Measurements from ENCODE around the gene C22orf39.
"Not testable (repeated sequence)": the region's sequence is repeated elsewhere in the genome, so short reads cannot be mapped to it uniquely, and the experiment has no call there.

C22orf39 gene

DNA sequence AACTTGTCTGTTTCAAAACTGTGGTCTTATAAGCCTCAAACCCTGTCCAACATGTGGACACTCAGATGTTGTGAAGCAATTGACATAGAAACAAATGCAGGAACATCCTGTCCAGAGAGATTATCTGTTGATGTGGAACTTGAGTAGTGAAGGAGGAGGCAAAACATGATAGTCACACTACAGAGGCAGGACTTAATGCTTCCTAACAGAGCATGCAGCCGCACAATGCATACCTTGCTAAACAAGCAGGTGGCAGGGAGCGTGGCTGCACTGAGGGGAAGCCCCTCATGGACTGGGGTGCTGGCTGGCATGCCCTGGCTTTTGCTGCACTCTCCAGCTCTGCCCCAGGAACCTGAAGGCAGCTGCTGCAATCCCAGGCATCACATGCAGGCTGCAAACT, 5.3 kb downstream of the C22orf39 start:
- H3K4me1 ChIP-seq (ENCODE audit: control insufficient read depth, insufficient read depth, low read length, poor library complexity, severe bottlenecking) = peaks cover 9% of the 10 kb centered on the region
- no peaks in the 10 kb centered on the region for H3K27me3 ChIP-seq (replicated peaks; ENCODE audit: control insufficient read depth, insufficient read depth, low read length, poor library complexity, severe bottlenecking)
- DNase-seq = no peak
- H3K9me3 ChIP-seq (ENCODE audit: control insufficient read depth, low read length) = no peaks in the 10 kb centered on the region
- peaks cover 18% of the 10 kb centered on the region for H3K36me3 ChIP-seq (ENCODE audit: control insufficient read depth, insufficient read depth, low read length)
- no peak overlapping the region for H3K27ac ChIP-seq (ENCODE audit: insufficient read depth, low read length, poor library complexity, severe bottlenecking)
- no peak overlapping the region for H3K4me3 ChIP-seq (ENCODE audit: insufficient read depth, low read depth, low read length, poor library complexity, severe bottlenecking)

DNA sequence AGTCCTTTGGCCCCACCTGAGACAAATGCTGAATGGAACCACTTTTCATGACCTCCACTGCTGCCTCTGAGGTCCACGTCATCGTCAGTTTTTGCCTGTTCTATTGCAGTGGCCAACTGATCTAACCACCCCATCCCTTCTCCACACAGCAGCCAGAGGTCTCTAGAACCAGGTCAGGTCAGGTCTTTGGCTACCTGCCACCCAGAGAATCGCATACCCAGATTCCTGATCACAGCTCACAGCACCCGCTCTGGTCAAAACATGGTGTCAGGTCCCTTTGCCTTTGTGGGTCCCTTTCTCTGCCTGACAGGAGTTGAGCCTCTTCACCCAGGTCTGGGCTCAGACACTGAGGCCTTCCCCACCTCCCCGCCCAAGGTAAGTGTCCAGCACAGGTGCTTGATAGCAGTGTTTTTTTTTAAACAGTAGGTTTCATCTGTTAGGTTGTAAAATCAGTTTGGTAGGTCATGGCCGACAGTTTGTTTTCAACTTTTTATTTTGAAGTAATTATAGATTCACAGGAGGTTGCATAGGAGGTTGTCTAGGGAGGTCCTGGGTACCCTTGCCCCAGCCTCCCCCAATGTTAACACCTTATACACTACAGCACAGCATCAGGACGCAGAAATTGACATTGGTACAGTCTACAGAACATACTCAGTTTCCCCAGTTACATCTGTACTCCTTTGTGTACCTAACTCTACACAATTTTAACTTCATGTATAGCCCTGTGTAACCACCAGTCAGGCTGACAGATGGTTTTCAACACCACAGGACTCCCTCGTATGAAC, 6.9 kb downstream of the C22orf39 start:
- no peaks in the 10 kb centered on the region for H3K27me3 ChIP-seq (replicated peaks; ENCODE audit: control insufficient read depth, insufficient read depth, low read length, poor library complexity, severe bottlenecking)
- DNase-seq = no peak
- no peaks in the 10 kb centered on the region for H3K4me1 ChIP-seq (ENCODE audit: control insufficient read depth, insufficient read depth, low read length, poor library complexity, severe bottlenecking)
- H3K27ac ChIP-seq (ENCODE audit: insufficient read depth, low read length, poor library complexity, severe bottlenecking) = no peak overlapping the region
- peaks cover 19% of the 10 kb centered on the region for H3K36me3 ChIP-seq (ENCODE audit: control insufficient read depth, insufficient read depth, low read length)
- no peaks in the 10 kb centered on the region for H3K9me3 ChIP-seq (ENCODE audit: control insufficient read depth, low read length)
- H3K4me3 ChIP-seq (ENCODE audit: insufficient read depth, low read depth, low read length, poor library complexity, severe bottlenecking) = no peak overlapping the region

DNA sequence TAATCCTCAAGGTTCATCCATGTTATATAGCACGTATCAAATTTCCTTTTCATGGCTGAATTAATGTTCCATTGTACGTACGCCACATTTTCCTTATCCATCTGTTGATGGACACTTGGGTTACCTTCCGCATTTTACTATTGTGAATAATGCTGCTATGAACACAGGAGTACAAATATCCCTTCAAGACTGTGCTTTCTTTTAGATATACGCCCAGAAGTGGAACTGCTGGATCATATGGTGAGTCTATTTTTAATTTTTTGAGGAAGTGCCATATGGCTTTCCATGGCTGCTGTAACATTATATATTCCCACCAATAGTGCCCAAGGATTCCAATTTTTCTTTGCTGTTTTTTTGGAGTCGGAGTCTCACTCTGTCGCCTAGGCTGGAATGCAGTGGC, 9.2 kb downstream of the C22orf39 start:
- Histone ChIP-seq H3K27ac (ENCODE audit: insufficient read depth, low read length, poor library complexity, severe bottlenecking) (no peak overlapping the region), H3K4me3 (ENCODE audit: insufficient read depth, low read depth, low read length, poor library complexity, severe bottlenecking) (no peak overlapping the region), H3K4me1 (ENCODE audit: control insufficient read depth, insufficient read depth, low read length, poor library complexity, severe bottlenecking) (no peaks in the 10 kb centered on the region), H3K9me3 (ENCODE audit: control insufficient read depth, low read length) (no peaks in the 10 kb centered on the region), H3K27me3 (replicated peaks; ENCODE audit: control insufficient read depth, insufficient read depth, low read length, poor library complexity, severe bottlenecking) (no peaks in the 10 kb centered on the region), H3K36me3 (ENCODE audit: control insufficient read depth, insufficient read depth, low read length) (peaks cover 19% of the 10 kb centered on the region)
- no peak for DNase-seq

DNA sequence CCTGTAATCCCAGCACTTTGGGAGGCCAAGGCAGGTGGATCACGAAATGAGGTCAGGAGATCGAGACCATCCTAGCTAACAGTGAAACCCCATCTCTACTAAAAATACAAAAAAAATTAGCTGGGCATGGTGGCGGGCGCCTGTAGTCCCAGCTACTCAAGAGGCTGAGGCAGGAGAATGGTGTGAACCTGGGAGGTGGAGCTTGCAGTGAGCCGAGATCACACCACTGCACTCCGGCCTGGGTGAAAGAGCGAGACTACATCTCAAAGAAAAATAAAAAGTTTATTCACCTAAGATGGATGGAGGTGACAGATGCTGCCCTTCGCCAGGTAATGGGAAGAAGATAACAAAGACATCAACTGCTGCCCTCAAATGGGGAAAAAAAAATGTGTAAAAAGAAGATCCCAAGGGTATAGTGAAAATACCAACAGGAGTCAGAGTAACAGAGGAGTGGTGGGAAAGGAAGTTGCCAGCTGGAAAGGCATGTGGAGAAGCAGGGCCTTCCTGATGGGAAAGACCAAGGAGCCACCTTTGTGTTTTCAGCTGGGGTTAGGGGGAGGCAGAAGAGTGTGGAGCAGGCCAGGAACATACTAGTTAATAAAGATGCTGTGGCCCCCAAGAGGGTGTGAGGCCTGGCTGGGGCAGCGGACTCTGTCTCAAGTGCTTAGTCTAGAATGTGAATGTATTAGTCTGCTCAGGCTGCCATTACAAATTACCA, 10.9 kb downstream of the C22orf39 start:
- DNase-seq; H3K4me3 ChIP-seq (ENCODE audit: insufficient read depth, low read depth, low read length, poor library complexity, severe bottlenecking); H3K9me3 ChIP-seq (ENCODE audit: control insufficient read depth, low read length); H3K27me3 ChIP-seq (replicated peaks; ENCODE audit: control insufficient read depth, insufficient read depth, low read length, poor library complexity, severe bottlenecking); H3K4me1 ChIP-seq (ENCODE audit: control insufficient read depth, insufficient read depth, low read length, poor library complexity, severe bottlenecking); H3K27ac ChIP-seq (ENCODE audit: insufficient read depth, low read length, poor library complexity, severe bottlenecking): not testable (repeated sequence)
- peaks cover 12% of the 10 kb centered on the region for H3K36me3 ChIP-seq (ENCODE audit: control insufficient read depth, insufficient read depth, low read length)

DNA sequence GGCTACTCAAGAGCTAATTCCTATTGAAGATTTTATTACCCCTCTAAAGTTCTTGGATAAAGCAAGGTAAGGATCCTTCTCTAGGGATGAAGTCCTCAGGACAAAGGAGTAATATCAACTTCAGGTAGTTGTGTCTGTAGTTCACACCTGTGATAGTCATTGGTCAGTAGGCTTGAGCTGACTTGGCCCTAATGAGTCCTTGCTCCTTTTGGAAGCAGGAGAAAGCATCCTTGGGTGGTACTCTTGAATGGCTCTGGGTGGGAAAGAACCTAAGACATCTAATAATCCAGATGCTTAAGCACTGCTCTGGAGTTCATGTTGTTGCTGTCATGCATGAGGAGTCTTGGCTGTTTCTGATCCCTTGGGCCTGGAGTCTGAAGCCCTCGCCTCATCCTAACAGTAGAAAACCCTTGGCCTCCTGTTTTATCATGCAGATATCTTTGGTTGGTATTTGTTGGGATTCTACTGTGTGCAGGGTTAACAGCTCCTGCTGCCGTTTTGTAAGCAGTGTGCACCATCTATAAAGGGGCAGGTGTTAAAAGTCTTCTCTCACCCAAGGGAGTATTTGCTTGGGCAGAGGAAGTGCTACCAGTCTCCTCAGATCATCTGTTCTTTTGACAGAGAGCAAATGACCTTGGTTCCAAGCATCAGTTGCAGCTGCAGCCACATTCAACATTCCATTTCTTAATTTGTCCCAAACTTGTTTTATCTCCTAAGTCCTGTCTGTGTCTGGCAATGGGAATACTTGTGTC, 12.5 kb downstream of the C22orf39 start:
- Histone ChIP-seq H3K36me3 (ENCODE audit: control insufficient read depth, insufficient read depth, low read length) (peaks cover 9% of the 10 kb centered on the region), H3K27me3 (replicated peaks; ENCODE audit: control insufficient read depth, insufficient read depth, low read length, poor library complexity, severe bottlenecking) (no peaks in the 10 kb centered on the region), H3K27ac (ENCODE audit: insufficient read depth, low read length, poor library complexity, severe bottlenecking) (no peak overlapping the region), H3K4me1 (ENCODE audit: control insufficient read depth, insufficient read depth, low read length, poor library complexity, severe bottlenecking) (peaks cover 18% of the 10 kb centered on the region), H3K4me3 (ENCODE audit: insufficient read depth, low read depth, low read length, poor library complexity, severe bottlenecking) (no peak overlapping the region), H3K9me3 (ENCODE audit: control insufficient read depth, low read length) (no peaks in the 10 kb centered on the region)
- no peak for DNase-seq

DNA sequence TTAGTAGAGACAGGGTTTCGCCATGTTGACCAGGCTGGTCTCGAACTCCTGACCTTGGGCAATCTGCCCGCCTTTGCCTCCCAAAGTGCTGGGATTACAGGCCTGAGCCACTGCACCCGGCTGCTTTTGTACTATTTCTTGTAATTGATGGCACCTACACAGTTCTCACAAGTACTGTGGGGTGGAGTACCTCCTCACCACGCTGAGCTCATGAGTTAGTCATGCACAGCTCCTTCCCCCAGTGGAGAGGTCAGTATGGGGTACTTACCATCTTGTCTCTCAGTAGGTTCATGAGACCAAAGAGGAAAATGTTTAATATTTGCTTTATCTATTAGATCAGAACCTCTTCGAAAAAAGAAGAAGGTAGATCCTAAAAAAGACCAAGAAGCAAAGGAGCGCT, 13.1 kb downstream of the C22orf39 start:
- Histone ChIP-seq H3K27me3 (replicated peaks; ENCODE audit: control insufficient read depth, insufficient read depth, low read length, poor library complexity, severe bottlenecking) (no peaks in the 10 kb centered on the region), H3K27ac (ENCODE audit: insufficient read depth, low read length, poor library complexity, severe bottlenecking) (no peak overlapping the region), H3K36me3 (ENCODE audit: control insufficient read depth, insufficient read depth, low read length) (peaks cover 9% of the 10 kb centered on the region), H3K4me1 (ENCODE audit: control insufficient read depth, insufficient read depth, low read length, poor library complexity, severe bottlenecking) (peaks cover 24% of the 10 kb centered on the region), H3K4me3 (ENCODE audit: insufficient read depth, low read depth, low read length, poor library complexity, severe bottlenecking) (no peak overlapping the region), H3K9me3 (ENCODE audit: control insufficient read depth, low read length) (no peaks in the 10 kb centered on the region)
- no peak for DNase-seq

DNA sequence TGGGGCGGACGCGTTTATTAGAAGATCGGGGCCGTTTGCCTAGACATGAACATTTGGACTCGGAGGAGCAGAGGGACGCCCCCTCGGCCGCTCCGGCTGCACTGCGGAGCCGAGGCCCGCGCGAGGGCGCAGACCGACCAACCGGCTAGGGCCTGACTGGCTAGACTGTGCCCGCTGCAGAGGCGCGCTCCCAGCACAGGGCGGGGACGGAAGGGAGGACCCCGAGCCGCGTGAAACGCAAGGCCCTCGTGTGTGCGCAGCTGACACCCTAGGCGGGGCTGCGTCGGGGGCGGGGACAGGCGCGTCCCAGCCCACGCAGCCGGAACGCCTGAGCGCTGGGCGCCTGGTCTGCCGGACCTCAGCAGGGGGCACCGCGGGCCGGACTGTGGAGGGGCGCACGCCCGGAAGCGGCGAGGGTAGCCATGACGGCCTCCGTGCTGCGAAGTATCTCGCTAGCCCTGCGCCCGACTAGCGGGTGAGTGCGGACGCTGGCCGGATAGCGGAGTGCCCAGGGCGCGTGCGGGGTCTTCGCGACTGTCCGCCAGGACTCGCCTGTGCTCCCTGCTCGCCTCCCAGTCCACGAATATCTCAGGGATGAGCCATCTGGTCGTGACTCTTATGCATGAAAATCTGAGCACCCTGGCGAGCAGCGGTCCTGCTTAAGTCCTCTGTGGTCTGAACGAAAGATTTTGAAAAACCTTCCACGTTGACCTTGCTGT, 15.2 kb downstream of the C22orf39 start, which contains the start of gene MRPL40:
Gene MRPL40, plus strand, starts transcription at position 413 of the 719 bp plus-strand sequence. Its CDS starts 10 bp downstream, at position 423.
- Histone ChIP-seq H3K4me1 (ENCODE audit: control insufficient read depth, insufficient read depth, low read length, poor library complexity, severe bottlenecking) (peaks cover 26% of the 10 kb centered on the region), H3K36me3 (ENCODE audit: control insufficient read depth, insufficient read depth, low read length) (peaks cover 9% of the 10 kb centered on the region), H3K27me3 (replicated peaks; ENCODE audit: control insufficient read depth, insufficient read depth, low read length, poor library complexity, severe bottlenecking) (no peaks in the 10 kb centered on the region), H3K9me3 (ENCODE audit: control insufficient read depth, low read length) (no peaks in the 10 kb centered on the region), H3K27ac (ENCODE audit: insufficient read depth, low read length, poor library complexity, severe bottlenecking) (peak within 1 kb of the TSS; percentile 81), H3K4me3 (ENCODE audit: insufficient read depth, low read depth, low read length, poor library complexity, severe bottlenecking) (peak within 1 kb of the TSS; percentile 98)
- peak; percentile 66 to 76 (median 67) for DNase-seq

- H3K4me1 ChIP-seq (ENCODE audit: control insufficient read depth, insufficient read depth, low read length, poor library complexity, severe bottlenecking) = peaks cover 26% of the 10 kb centered on the region
These were observed 15.8 kb downstream of the C22orf39 start, which contains the start of gene HIRA for GRCh38 chr22:19431649-19432132. Gene HIRA (minus strand): TSS chr22:19431733. CDS start chr22:19431476, 257 bp downstream.

DNA sequence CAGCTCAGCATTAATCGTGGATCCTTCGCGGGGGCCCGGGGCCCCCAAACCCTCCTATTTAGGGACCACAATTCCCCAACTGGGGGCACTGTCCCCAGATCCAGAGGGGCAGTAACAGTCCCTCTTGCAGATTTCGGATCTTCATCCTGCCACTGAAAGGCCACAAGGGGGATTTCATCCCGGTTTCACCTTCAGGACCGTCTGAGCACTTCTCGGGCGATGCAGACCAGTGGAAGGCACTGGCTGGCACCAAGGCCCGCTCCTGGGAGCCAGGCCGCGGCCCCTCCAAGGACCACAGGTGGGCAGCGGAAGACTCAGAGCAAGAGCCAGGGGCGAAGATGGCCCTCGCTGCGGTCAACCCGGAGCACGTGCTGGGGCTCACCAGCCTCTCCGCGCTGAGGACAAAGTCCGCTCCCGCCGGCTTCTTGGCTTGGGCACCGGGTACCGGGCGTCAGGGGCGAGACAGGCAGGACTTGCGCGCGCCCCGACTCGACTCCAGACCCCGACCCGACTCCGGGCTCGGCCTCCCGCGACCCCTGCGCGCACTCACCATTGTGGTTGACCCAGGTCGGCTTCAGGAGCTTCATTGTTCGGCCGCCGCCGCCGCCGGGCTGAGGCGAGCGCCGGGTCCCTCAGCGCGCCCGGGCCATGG, 16.5 kb downstream of the C22orf39 start:
- Histone ChIP-seq H3K9me3 (ENCODE audit: control insufficient read depth, low read length) (no peaks in the 10 kb centered on the region), H3K27me3 (replicated peaks; ENCODE audit: control insufficient read depth, insufficient read depth, low read length, poor library complexity, severe bottlenecking) (no peaks in the 10 kb centered on the region), H3K4me1 (ENCODE audit: control insufficient read depth, insufficient read depth, low read length, poor library complexity, severe bottlenecking) (peaks cover 26% of the 10 kb centered on the region), H3K36me3 (ENCODE audit: control insufficient read depth, insufficient read depth, low read length) (peaks cover 9% of the 10 kb centered on the region), H3K4me3 (ENCODE audit: insufficient read depth, low read depth, low read length, poor library complexity, severe bottlenecking) (peak overlapping the region; percentile 98), H3K27ac (ENCODE audit: insufficient read depth, low read length, poor library complexity, severe bottlenecking) (peak overlapping the region; percentile 57)
- no peak for DNase-seq

More at GRCh38 chr22:19431649-19432132, 15.8 kb downstream of the C22orf39 start, which contains the start of gene HIRA:
- H3K27ac ChIP-seq (ENCODE audit: insufficient read depth, low read length, poor library complexity, severe bottlenecking) = peak within 1 kb of the TSS; percentile 81
- peaks cover 9% of the 10 kb centered on the region for H3K36me3 ChIP-seq (ENCODE audit: control insufficient read depth, insufficient read depth, low read length)
- H3K27me3 ChIP-seq (replicated peaks; ENCODE audit: control insufficient read depth, insufficient read depth, low read length, poor library complexity, severe bottlenecking) = no peaks in the 10 kb centered on the region
- H3K9me3 ChIP-seq (ENCODE audit: control insufficient read depth, low read length) = no peaks in the 10 kb centered on the region
- DNase-seq = peak; percentile 72 to 74 (median 73)
- peak within 1 kb of the TSS; percentile 98 for H3K4me3 ChIP-seq (ENCODE audit: insufficient read depth, low read depth, low read length, poor library complexity, severe bottlenecking)

All from effector memory CD4-positive, alpha-beta T cell (primary cell).